Hepatocyte (in vitro differentiated cells): ENCODE data around the gene HNF4A. TPM values are rescaled to one million over a fixed set of nuclear protein-coding genes. Genes with fewer than 3 reads are reported as not detected.
A peak's percentile ranks its signal among the peaks of the same experiment; 100 is the strongest.

Experiments
- DNase-seq: peaks from one replicate; pipeline ENCODE4 v3.0.0-alpha.2; 2016; ENCODE audit warnings: low spot score
- H2AFZ ChIP-seq: fragments of 200-600 bp; sonication (generic); 2 replicates; pipeline ENCODE4 v1.6.0; 2016; ENCODE audit warnings: antibody characterized with exemption, mild to moderate bottlenecking
- H3K27ac ChIP-seq: fragments of 200-600 bp; sonication (generic); 2 replicates; pipeline ENCODE4 v1.5.1; 2016; ENCODE audit warnings: mild to moderate bottlenecking
- H3K27me3 ChIP-seq: fragments of 200-600 bp; sonication (generic); 2 replicates; pipeline ENCODE4 v1.6.1; 2016
- H3K36me3 ChIP-seq: fragments of 200-600 bp; sonication (generic); replicated peaks from 2 replicates; pipeline ENCODE4 v1.5.1; 2016; ENCODE audit warnings: low read depth; ENCODE audit not compliant: insufficient read depth
- H3K4me1 ChIP-seq: fragments of 200-600 bp; sonication (generic); 2 replicates; pipeline ENCODE4 v1.5.1; 2016; ENCODE audit warnings: mild to moderate bottlenecking, moderate library complexity; ENCODE audit not compliant: insufficient read depth
- H3K4me2 ChIP-seq: fragments of 200-600 bp; sonication (generic); 2 replicates; pipeline ENCODE4 v1.6.0; 2016
- H3K4me3 ChIP-seq: fragments of 200-600 bp; sonication (generic); 2 replicates; pipeline ENCODE4 v1.5.1; 2016; ENCODE audit warnings: mild to moderate bottlenecking
- H3K79me2 ChIP-seq: fragments of 200-600 bp; sonication (generic); 2 replicates; pipeline ENCODE4 v1.6.0; 2017; ENCODE audit warnings: mild to moderate bottlenecking
- H3K9me2 ChIP-seq: fragments of 200-600 bp; sonication (generic); replicated peaks from 2 replicates; pipeline ENCODE4 v1.6.0; 2017; ENCODE audit warnings: mild to moderate bottlenecking; ENCODE audit not compliant: insufficient read depth
- H3K9me3 ChIP-seq: fragments of 200-600 bp; sonication (generic); 2 replicates; pipeline ENCODE4 v1.5.1; 2016; ENCODE audit warnings: low read depth, mild to moderate bottlenecking
- H4K20me1 ChIP-seq: fragments of 200-600 bp; sonication (generic); 2 replicates; pipeline ENCODE4 v1.6.0; 2016; ENCODE audit warnings: mild to moderate bottlenecking; ENCODE audit not compliant: insufficient read depth, poor library complexity, severe bottlenecking
- CTCF ChIP-seq: fragments of 200-600 bp; sonication (generic); IDR thresholded peaks from 2 replicates; pipeline ENCODE4 v1.5.1; 2016; ENCODE audit warnings: antibody characterized with exemption, mild to moderate bottlenecking; ENCODE audit not compliant: poor library complexity
- EZH2 ChIP-seq: fragments of 200-600 bp; sonication (generic); IDR thresholded peaks from 2 replicates; pipeline ENCODE4 v1.6.1; 2016; ENCODE audit warnings: antibody characterized with exemption, mild to moderate bottlenecking, borderline replicate concordance
- EZH2phosphoT487 ChIP-seq: fragments of 200-600 bp; sonication (generic); IDR thresholded peaks from one replicate; pipeline ENCODE4 v1.6.1; 2018; ENCODE audit warnings: antibody characterized with exemption, mild to moderate bottlenecking, low read depth, moderate library complexity; ENCODE audit not compliant: unreplicated experiment, severe bottlenecking
- WGBS: methylation state at CpG from one replicate; pipeline ENCODE4 v1.1.6; 2016; ENCODE audit warnings: low lambda C conversion rate; ENCODE audit errors: missing lambda C conversion rate; 5-methylcytosine and 5-hydroxymethylcytosine counted together
- polyA plus RNA-seq: library from polyadenylated mRNA; unstranded; fragments of >200 nt; fragmentation: Nextera tagmentation; extraction: Ambion mirVana; gene quantifications from 2 replicates; pipeline ENCODE4 v1.2.1, GENCODE V29; 2016
- total RNA-seq: library from RNA; depleted of rRNA; stranded (reverse); fragments of >200 nt; gene quantifications from 2 replicates; pipeline ENCODE4 v1.2.3, GENCODE V29; 2014

Gene HNF4A
- total and polyA plus RNA-seq, 2 experiments from 2014 or later: 38.2 to 88.0 TPM

DNA sequence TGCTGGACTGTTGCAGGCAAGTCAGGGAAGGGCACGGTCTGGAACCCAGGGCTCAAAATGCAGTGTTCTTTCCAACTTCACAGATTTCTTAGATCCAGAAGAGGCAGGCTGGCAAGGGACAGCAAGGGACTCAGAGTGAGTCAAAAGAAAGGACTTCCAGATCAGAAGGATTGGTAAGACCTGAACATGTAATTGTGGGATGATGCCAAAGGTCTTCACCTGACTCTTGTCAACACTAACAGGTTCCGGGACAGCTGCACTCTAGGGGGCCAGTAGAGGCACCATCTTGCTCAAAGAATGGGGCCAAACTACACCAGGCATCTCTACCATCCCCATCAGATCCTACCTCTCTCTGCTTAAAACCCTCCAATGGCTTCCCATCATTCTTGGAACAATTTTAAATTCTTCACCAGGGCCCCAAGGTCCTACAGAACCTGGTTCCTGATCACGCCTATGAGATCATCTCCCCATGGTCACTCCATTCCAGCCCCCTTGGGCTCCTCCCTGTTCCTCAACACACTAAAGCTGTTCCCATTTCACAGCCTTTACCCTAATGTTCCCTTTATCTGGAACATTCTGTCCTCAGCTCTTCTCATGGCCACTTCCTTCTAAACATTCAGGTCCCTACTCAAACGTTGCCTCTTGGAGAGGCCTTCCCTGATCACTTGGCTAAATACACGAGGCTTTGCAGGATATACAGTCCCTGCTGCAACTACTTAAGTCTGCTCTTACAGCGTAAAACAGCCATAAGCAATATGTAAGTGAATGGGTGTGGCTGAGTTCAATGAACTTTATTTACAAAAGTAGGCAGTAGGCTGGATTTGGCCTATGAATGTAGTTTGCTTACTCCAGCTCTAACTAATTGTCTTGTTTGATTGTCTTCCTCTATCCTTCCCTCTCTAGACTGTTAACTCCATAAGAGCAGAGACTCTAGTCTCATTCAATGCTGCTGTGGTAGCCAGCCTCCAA is 90.5 kb downstream of the HNF4A start:
- H3K79me2 ChIP-seq: no peaks in the 10 kb centered on the region
- no peaks in the 10 kb centered on the region for H4K20me1 ChIP-seq
- peak overlapping the region; percentile 72 for H3K27ac ChIP-seq
- DNase-seq: no peak
- H3K4me1 ChIP-seq: peaks cover 24% of the 10 kb centered on the region
- H3K9me3 ChIP-seq: no peaks in the 10 kb centered on the region
- 77% methylated on average over 6 of the region's 6 CpGs for WGBS
- no peaks in the 10 kb centered on the region for H3K36me3 ChIP-seq
- no peak overlapping the region for H3K4me2 ChIP-seq
- H2AFZ ChIP-seq: peak overlapping the region; percentile 2
- TF ChIP-seq CTCF (no peak), EZH2 (no peak), EZH2phosphoT487 (no peak)
- no peaks in the 10 kb centered on the region for H3K27me3 ChIP-seq
- H3K9me2 ChIP-seq: no peaks in the 10 kb centered on the region
- H3K4me3 ChIP-seq: no peak overlapping the region

- Histone ChIP-seq H3K27me3 (no peaks in the 10 kb centered on the region), H3K4me2 (no peak overlapping the region), H4K20me1 (no peaks in the 10 kb centered on the region), H3K4me3 (no peak overlapping the region), H3K27ac (peak overlapping the region; percentile 43), H3K9me3 (no peaks in the 10 kb centered on the region), H2AFZ (no peak overlapping the region), H3K4me1 (peaks cover 18% of the 10 kb centered on the region), H3K9me2 (no peaks in the 10 kb centered on the region), H3K79me2 (no peaks in the 10 kb centered on the region), H3K36me3 (no peaks in the 10 kb centered on the region)
- WGBS: 93% methylated on average over 3 of the region's 3 CpGs
- TF ChIP-seq EZH2phosphoT487 (no peak), CTCF (no peak), EZH2 (no peak)
- no peak for DNase-seq
Observed at GRCh38 chr20:44447827-44448419, 92.4 kb downstream of the HNF4A start.

GRCh38 chr20:44448753-44449546 is 93.5 kb downstream of the HNF4A start:
- Histone ChIP-seq H3K4me3 (no peak overlapping the region), H3K4me2 (no peak overlapping the region), H3K36me3 (no peaks in the 10 kb centered on the region), H3K4me1 (peaks cover 10% of the 10 kb centered on the region), H3K79me2 (no peaks in the 10 kb centered on the region), H2AFZ (no peak overlapping the region), H3K9me3 (no peaks in the 10 kb centered on the region), H3K27me3 (no peaks in the 10 kb centered on the region), H3K9me2 (no peaks in the 10 kb centered on the region), H3K27ac (no peak overlapping the region), H4K20me1 (no peaks in the 10 kb centered on the region)
- DNase-seq: no peak
- WGBS: 64% methylated on average over 9 of the region's 9 CpGs
- TF ChIP-seq EZH2phosphoT487: no peak
- TF ChIP-seq CTCF: peak; percentile 25
